Lower leg skin (tissue), 3 donors: ENCODE measurements around the gene ARTN.

Source experiments
- POLR2A ChIP-seq, 2 donors: fragments of 450-650 bp; IDR thresholded peaks; one replicate each; pipeline ENCODE4 v1.6.1; 2016 to 2017; ENCODE audit warnings: antibody characterized with exemption in 2 of 2, mild to moderate bottlenecking in 1 of 2, moderate library complexity in 1 of 2
- TF ChIP-seq, protein P1 (sequence below), 3 donors: fragments of 450-650 bp; IDR thresholded peaks; one replicate each; pipeline ENCODE4 v1.5.1; 2016; ENCODE audit warnings: antibody characterized with exemption in 3 of 3, mild to moderate bottlenecking in 3 of 3, moderate library complexity in 2 of 3

GRCh38 chr1:43963890-43964289, 30.3 kb downstream of the ARTN start:
- TF ChIP-seq POLR2A (IDR thresholded peaks at IDR 0.05), result no peak
- TF ChIP-seq, protein P1, sequence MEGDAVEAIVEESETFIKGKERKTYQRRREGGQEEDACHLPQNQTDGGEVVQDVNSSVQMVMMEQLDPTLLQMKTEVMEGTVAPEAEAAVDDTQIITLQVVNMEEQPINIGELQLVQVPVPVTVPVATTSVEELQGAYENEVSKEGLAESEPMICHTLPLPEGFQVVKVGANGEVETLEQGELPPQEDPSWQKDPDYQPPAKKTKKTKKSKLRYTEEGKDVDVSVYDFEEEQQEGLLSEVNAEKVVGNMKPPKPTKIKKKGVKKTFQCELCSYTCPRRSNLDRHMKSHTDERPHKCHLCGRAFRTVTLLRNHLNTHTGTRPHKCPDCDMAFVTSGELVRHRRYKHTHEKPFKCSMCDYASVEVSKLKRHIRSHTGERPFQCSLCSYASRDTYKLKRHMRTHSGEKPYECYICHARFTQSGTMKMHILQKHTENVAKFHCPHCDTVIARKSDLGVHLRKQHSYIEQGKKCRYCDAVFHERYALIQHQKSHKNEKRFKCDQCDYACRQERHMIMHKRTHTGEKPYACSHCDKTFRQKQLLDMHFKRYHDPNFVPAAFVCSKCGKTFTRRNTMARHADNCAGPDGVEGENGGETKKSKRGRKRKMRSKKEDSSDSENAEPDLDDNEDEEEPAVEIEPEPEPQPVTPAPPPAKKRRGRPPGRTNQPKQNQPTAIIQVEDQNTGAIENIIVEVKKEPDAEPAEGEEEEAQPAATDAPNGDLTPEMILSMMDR (IDR thresholded peaks at IDR 0.05), result no peak
